Esophagus squamous epithelium (tissue), 5 donors: ENCODE measurements around the gene KRT78. TPM values are rescaled to one million over a fixed set of nuclear protein-coding genes. Genes with fewer than 3 reads are reported as not detected.
A peak's percentile ranks its signal among the peaks of the same experiment; 100 is the strongest.

Experiments
- DNase-seq: peaks from one replicate; lab custom pipeline; 2025; lab: John Stamatoyannopoulos, UW
- H3K27ac ChIP-seq, 4 donors: fragments of 200-600 bp; sonication (generic); one replicate each; pipeline ENCODE4 v1.5.1; 2016 to 2019; ENCODE audit warnings: mild to moderate bottlenecking in 1 of 4
- H3K27me3 ChIP-seq, 4 donors: fragments of 200-600 bp; sonication (generic); 1 replicate in 3 of 4; 2 replicates in 1 of 4; pipeline versions ENCODE4 v1.5.1 to v1.6.0; 2017 to 2021; ENCODE audit warnings: antibody characterized with exemption in 1 of 4
- H3K36me3 ChIP-seq, 3 donors: fragments of 200-600 bp; sonication (generic); one replicate each; pipeline ENCODE4 v1.5.1; 2016 to 2019
- H3K4me1 ChIP-seq, 3 donors: fragments of 200-600 bp; sonication (generic); one replicate each; pipeline ENCODE4 v1.5.1; 2017 to 2019
- H3K4me3 ChIP-seq, 4 donors: fragments of 200-600 bp; sonication (generic); 1 replicate in 3 of 4; 2 replicates in 1 of 4; pipeline ENCODE4 v1.5.1; 2016 to 2019; ENCODE audit warnings: mild to moderate bottlenecking in 2 of 4, moderate library complexity in 1 of 4
- H3K9me3 ChIP-seq, 3 donors: fragments of 200-600 bp; sonication (generic); one replicate each; pipeline ENCODE4 v1.5.1; 2016 to 2019
- CTCF ChIP-seq, 6 experiments: fragments of 450-650 bp in 4 of 6; fragments of 200-600 bp in 2 of 6; sonication (generic) in 2 of 6; IDR thresholded peaks; one replicate each; pipeline ENCODE4 v1.5.1; 2016 to 2019; ENCODE audit warnings: antibody characterized with exemption in 6 of 6, mild to moderate bottlenecking in 4 of 6, moderate library complexity in 4 of 6
- POLR2A ChIP-seq, 4 donors: fragments of 450-650 bp; IDR thresholded peaks; one replicate each; pipeline ENCODE4 v1.6.1; 2017; ENCODE audit warnings: antibody characterized with exemption in 4 of 4, mild to moderate bottlenecking in 4 of 4, moderate library complexity in 3 of 4
- WGBS, 2 donors: methylation state at CpG; one replicate each; pipeline ENCODE4 v1.1.5; 2018; 5-methylcytosine and 5-hydroxymethylcytosine counted together
- intact Hi-C: fragments of 100-400 bp; cut with DNase I; formaldehyde crosslinking; loops from one replicate; pipeline ENCODE4 v1.15.0; 2022
- total RNA-seq, 4 donors: library from RNA; depleted of rRNA; stranded (reverse); fragments of >200 nt; gene quantifications; one replicate each; pipeline ENCODE4 v1.1.0, GENCODE V29; 2016
- donor health status: DM: yes; HTN: yes; CAD: no.

Gene KRT78
- total RNA-seq, 4 donors from 2014 or later = 194 to 481 (median 307) TPM

GRCh38 chr12:52821826-52822660 lies 26.8 kb downstream of the KRT78 start:
- Histone ChIP-seq H3K36me3 (no peaks in the 10 kb centered on the region), H3K4me1 (peaks cover 0 to 56% (median 8%) of the 10 kb centered on the region in 3 donors), H3K9me3 (no peaks in the 10 kb centered on the region), H3K4me3 (no peak overlapping the region), H3K27me3 (peaks cover 0 to 10% (median 0%) of the 10 kb centered on the region in 4 donors), H3K27ac (peak overlapping the region in 1 of 4 donors; percentile 22)
- WGBS, 2 donors = 61 to 83% methylated on average over 3 to 9 of the region's 10 CpGs
- DNase-seq = no peak
- TF ChIP-seq POLR2A (IDR thresholded peaks at IDR 0.05) (no peak), CTCF (IDR thresholded peaks at IDR 0.05) (no peak)
- intact Hi-C loops = no loop called here

GRCh38 chr12:52821071-52821730 lies 27.6 kb downstream of the KRT78 start:
- H3K4me3 ChIP-seq = no peak overlapping the region
- no peaks in the 10 kb centered on the region for H3K36me3 ChIP-seq
- intact Hi-C loops = no loop called here
- H3K9me3 ChIP-seq = no peaks in the 10 kb centered on the region
- H3K27ac ChIP-seq = peak overlapping the region in 1 of 4 donors; percentile 17
- no peak for DNase-seq
- H3K27me3 ChIP-seq = peaks cover 0 to 13% (median 0%) of the 10 kb centered on the region in 4 donors
- H3K4me1 ChIP-seq = peaks cover 0 to 56% (median 8%) of the 10 kb centered on the region in 3 donors
- WGBS, 2 donors = 86 to 94% methylated on average over 3 of the region's 4 CpGs
- no peak for TF ChIP-seq POLR2A (IDR thresholded peaks at IDR 0.05)
- no peak for TF ChIP-seq CTCF (IDR thresholded peaks at IDR 0.05)

GRCh38 chr12:52820521-52820920 lies 28.3 kb downstream of the KRT78 start:
- Histone ChIP-seq H3K27ac (peak overlapping the region in 1 of 4 donors; percentile 17), H3K27me3 (peaks cover 0 to 13% (median 0%) of the 10 kb centered on the region in 4 donors), H3K4me3 (no peak overlapping the region), H3K9me3 (no peaks in the 10 kb centered on the region), H3K4me1 (peaks cover 0 to 61% (median 8%) of the 10 kb centered on the region in 3 donors), H3K36me3 (no peaks in the 10 kb centered on the region)
- WGBS, 2 donors = 81 to 82% methylated on average over 6 of the region's 6 CpGs
- TF ChIP-seq CTCF (IDR thresholded peaks at IDR 0.05) (no peak), POLR2A (IDR thresholded peaks at IDR 0.05) (no peak)
- intact Hi-C loops = no loop called here
- DNase-seq = no peak

- Histone ChIP-seq H3K9me3 (no peaks in the 10 kb centered on the region), H3K4me3 (no peak overlapping the region), H3K4me1 (peaks cover 0 to 65% (median 8%) of the 10 kb centered on the region in 3 donors), H3K27ac (peak overlapping the region in 2 of 4 donors; percentile 17 to 22), H3K36me3 (no peaks in the 10 kb centered on the region), H3K27me3 (peaks cover 0 to 13% (median 0%) of the 10 kb centered on the region in 4 donors)
- WGBS, 2 donors = 74 to 88% methylated on average over 6 of the region's 7 CpGs
- no peak for TF ChIP-seq POLR2A (IDR thresholded peaks at IDR 0.05)
- TF ChIP-seq CTCF (IDR thresholded peaks at IDR 0.05) = no peak
- intact Hi-C loops = no loop called here
- no peak for DNase-seq
Observed at GRCh38 chr12:52819731-52820510, 28.9 kb downstream of the KRT78 start.
